ENCODE results near the gene SLC4A4.

Gene SLC4A4

GRCh38 chr4:71415491-71415890 is 76.7 kb downstream of the SLC4A4 start:
- DNase-seq (no peak), ATAC-seq (no peak)
- Mint-ChIP-seq H3K27ac (no peak overlapping the region), H3K4me3 (no peak overlapping the region), H3K4me1 (no peaks in the 10 kb centered on the region), H3K9me3 (no peaks in the 10 kb centered on the region), H3K36me3 (ENCODE audit: low read depth) (no peaks in the 10 kb centered on the region), H3K27me3 (no peaks in the 10 kb centered on the region)

GRCh38 chr4:71417150-71417549 is 78.3 kb downstream of the SLC4A4 start:
- Mint-ChIP-seq H3K27me3 (no peaks in the 10 kb centered on the region), H3K27ac (no peak overlapping the region), H3K36me3 (ENCODE audit: low read depth) (no peaks in the 10 kb centered on the region), H3K4me3 (no peak overlapping the region), H3K9me3 (no peaks in the 10 kb centered on the region), H3K4me1 (no peaks in the 10 kb centered on the region)
- DNase-seq (no peak), ATAC-seq (no peak)

- no peaks in the 10 kb centered on the region for H3K36me3 Mint-ChIP-seq (ENCODE audit: low read depth)
- no peak for ATAC-seq
- no peak overlapping the region for H3K4me3 Mint-ChIP-seq
- no peak overlapping the region for H3K27ac Mint-ChIP-seq
- no peaks in the 10 kb centered on the region for H3K9me3 Mint-ChIP-seq
- H3K27me3 Mint-ChIP-seq: no peaks in the 10 kb centered on the region
- no peaks in the 10 kb centered on the region for H3K4me1 Mint-ChIP-seq
- no peak for DNase-seq
Observed at GRCh38 chr4:71426381-71427042, 87.7 kb downstream of the SLC4A4 start.

- no peak for ATAC-seq
- peaks cover 6% of the 10 kb centered on the region for H3K27me3 Mint-ChIP-seq
- no peak overlapping the region for H3K4me3 Mint-ChIP-seq
- H3K9me3 Mint-ChIP-seq: no peaks in the 10 kb centered on the region
- H3K27ac Mint-ChIP-seq: no peak overlapping the region
- H3K4me1 Mint-ChIP-seq: no peaks in the 10 kb centered on the region
- DNase-seq: no peak
- no peaks in the 10 kb centered on the region for H3K36me3 Mint-ChIP-seq (ENCODE audit: low read depth)
Observed at GRCh38 chr4:71429106-71429505, 90.3 kb downstream of the SLC4A4 start.

GRCh38 chr4:71429962-71430361 is 91.1 kb downstream of the SLC4A4 start:
- ATAC-seq (no peak), DNase-seq (no peak)
- Mint-ChIP-seq H3K4me1 (no peaks in the 10 kb centered on the region), H3K27me3 (peaks cover 6% of the 10 kb centered on the region), H3K36me3 (ENCODE audit: low read depth) (no peaks in the 10 kb centered on the region), H3K4me3 (no peak overlapping the region), H3K27ac (no peak overlapping the region), H3K9me3 (no peaks in the 10 kb centered on the region)

GRCh38 chr4:71430609-71431008 is 91.8 kb downstream of the SLC4A4 start:
- Mint-ChIP-seq H3K36me3 (ENCODE audit: low read depth) (no peaks in the 10 kb centered on the region), H3K4me3 (no peak overlapping the region)

GRCh38 chr4:71440612-71441011 is 101.8 kb downstream of the SLC4A4 start:
- H3K4me1 Mint-ChIP-seq: no peaks in the 10 kb centered on the region

More at GRCh38 chr4:71430609-71431008, 91.8 kb downstream of the SLC4A4 start:
- Mint-ChIP-seq H3K4me1 (no peaks in the 10 kb centered on the region), H3K27me3 (peaks cover 6% of the 10 kb centered on the region), H3K27ac (no peak overlapping the region), H3K9me3 (no peaks in the 10 kb centered on the region)
- DNase-seq (no peak), ATAC-seq (no peak)

GRCh38 chr4:71441186-71442169 is 102.7 kb downstream of the SLC4A4 start:
- no peaks in the 10 kb centered on the region for H3K36me3 Mint-ChIP-seq (ENCODE audit: low read depth)
- no peak for DNase-seq
- ATAC-seq: no peak

More at GRCh38 chr4:71440612-71441011, 101.8 kb downstream of the SLC4A4 start:
- Mint-ChIP-seq H3K4me3 (no peak overlapping the region), H3K36me3 (ENCODE audit: low read depth) (no peaks in the 10 kb centered on the region), H3K27ac (no peak overlapping the region), H3K27me3 (no peaks in the 10 kb centered on the region), H3K9me3 (no peaks in the 10 kb centered on the region)
- ATAC-seq (no peak), DNase-seq (no peak)

GRCh38 chr4:71442336-71442735 is 103.5 kb downstream of the SLC4A4 start:
- H3K9me3 Mint-ChIP-seq: no peaks in the 10 kb centered on the region
- H3K27me3 Mint-ChIP-seq: no peaks in the 10 kb centered on the region
- H3K27ac Mint-ChIP-seq: no peak overlapping the region
- no peaks in the 10 kb centered on the region for H3K4me1 Mint-ChIP-seq
- H3K36me3 Mint-ChIP-seq (ENCODE audit: low read depth): no peaks in the 10 kb centered on the region
- ATAC-seq (no peak), DNase-seq (no peak)
- no peak overlapping the region for H3K4me3 Mint-ChIP-seq

More at GRCh38 chr4:71441186-71442169, 102.7 kb downstream of the SLC4A4 start:
- no peaks in the 10 kb centered on the region for H3K4me1 Mint-ChIP-seq
- H3K27me3 Mint-ChIP-seq: no peaks in the 10 kb centered on the region
- H3K27ac Mint-ChIP-seq: no peak overlapping the region
- no peak overlapping the region for H3K4me3 Mint-ChIP-seq
- H3K9me3 Mint-ChIP-seq: no peaks in the 10 kb centered on the region

- no peaks in the 10 kb centered on the region for H3K9me3 Mint-ChIP-seq
- H3K36me3 Mint-ChIP-seq (ENCODE audit: low read depth): no peaks in the 10 kb centered on the region
- no peaks in the 10 kb centered on the region for H3K27me3 Mint-ChIP-seq
- ATAC-seq (no peak), DNase-seq (no peak)
- H3K4me1 Mint-ChIP-seq: no peaks in the 10 kb centered on the region
- H3K27ac Mint-ChIP-seq: no peak overlapping the region
- no peak overlapping the region for H3K4me3 Mint-ChIP-seq
Observed at GRCh38 chr4:71444395-71444794, 105.6 kb downstream of the SLC4A4 start.

GRCh38 chr4:71445811-71446210 is 107.0 kb downstream of the SLC4A4 start:
- H3K27me3 Mint-ChIP-seq: peaks cover 3% of the 10 kb centered on the region
- no peak overlapping the region for H3K27ac Mint-ChIP-seq
- no peak for ATAC-seq
- H3K4me1 Mint-ChIP-seq: no peaks in the 10 kb centered on the region
- H3K4me3 Mint-ChIP-seq: no peak overlapping the region
- H3K36me3 Mint-ChIP-seq (ENCODE audit: low read depth): no peaks in the 10 kb centered on the region
- no peaks in the 10 kb centered on the region for H3K9me3 Mint-ChIP-seq
- no peak for DNase-seq

- Mint-ChIP-seq H3K27me3 (peaks cover 3% of the 10 kb centered on the region), H3K4me3 (no peak overlapping the region), H3K36me3 (ENCODE audit: low read depth) (no peaks in the 10 kb centered on the region), H3K27ac (no peak overlapping the region), H3K4me1 (no peaks in the 10 kb centered on the region), H3K9me3 (no peaks in the 10 kb centered on the region)
- DNase-seq (no peak), ATAC-seq (no peak)
Observed at GRCh38 chr4:71446479-71447081, 107.8 kb downstream of the SLC4A4 start.

GRCh38 chr4:71449040-71449439 is 110.2 kb downstream of the SLC4A4 start:
- no peaks in the 10 kb centered on the region for H3K9me3 Mint-ChIP-seq
- H3K27ac Mint-ChIP-seq: no peak overlapping the region
- H3K27me3 Mint-ChIP-seq: peaks cover 3% of the 10 kb centered on the region
- H3K4me1 Mint-ChIP-seq: no peaks in the 10 kb centered on the region
- H3K36me3 Mint-ChIP-seq (ENCODE audit: low read depth): no peaks in the 10 kb centered on the region
- ATAC-seq (no peak), DNase-seq (no peak)
- no peak overlapping the region for H3K4me3 Mint-ChIP-seq

GRCh38 chr4:71449878-71450277 is 111.1 kb downstream of the SLC4A4 start:
- H3K9me3 Mint-ChIP-seq: no peaks in the 10 kb centered on the region
- peaks cover 3% of the 10 kb centered on the region for H3K27me3 Mint-ChIP-seq
- H3K4me1 Mint-ChIP-seq: no peaks in the 10 kb centered on the region
- ATAC-seq: no peak
- no peaks in the 10 kb centered on the region for H3K36me3 Mint-ChIP-seq (ENCODE audit: low read depth)
- no peak for DNase-seq
- H3K27ac Mint-ChIP-seq: no peak overlapping the region
- H3K4me3 Mint-ChIP-seq: no peak overlapping the region

GRCh38 chr4:71453531-71453930 is 114.7 kb downstream of the SLC4A4 start:
- Mint-ChIP-seq H3K4me3 (no peak overlapping the region), H3K4me1 (no peaks in the 10 kb centered on the region), H3K27me3 (peaks cover 3% of the 10 kb centered on the region), H3K27ac (no peak overlapping the region), H3K36me3 (ENCODE audit: low read depth) (no peaks in the 10 kb centered on the region), H3K9me3 (no peaks in the 10 kb centered on the region)
- no peak for ATAC-seq
- DNase-seq: no peak

Measured in activated naive CD8-positive, alpha-beta T cell treated with anti-CD3 and anti-CD28 coated beads, Interleukin-2, amount 50 U/mL, for 24 hours (primary cell).